NCI-H524 (cell line): ENCODE results near the gene MT1B.
A peak's percentile ranks its signal among the peaks of the same experiment; 100 is the strongest.

Experiments used
- DNase-seq, 2 experiments: peaks; one replicate each; lab custom pipeline; 2025; lab: John Stamatoyannopoulos, UW

The MT1B gene

GRCh38 chr16:56684926-56685590, 33.4 kb downstream of the MT1B start:
- DNase-seq, result no peak

- DNase-seq, result no peak
Observed at GRCh38 chr16:56686758-56687157, 35.1 kb downstream of the MT1B start.

DNA sequence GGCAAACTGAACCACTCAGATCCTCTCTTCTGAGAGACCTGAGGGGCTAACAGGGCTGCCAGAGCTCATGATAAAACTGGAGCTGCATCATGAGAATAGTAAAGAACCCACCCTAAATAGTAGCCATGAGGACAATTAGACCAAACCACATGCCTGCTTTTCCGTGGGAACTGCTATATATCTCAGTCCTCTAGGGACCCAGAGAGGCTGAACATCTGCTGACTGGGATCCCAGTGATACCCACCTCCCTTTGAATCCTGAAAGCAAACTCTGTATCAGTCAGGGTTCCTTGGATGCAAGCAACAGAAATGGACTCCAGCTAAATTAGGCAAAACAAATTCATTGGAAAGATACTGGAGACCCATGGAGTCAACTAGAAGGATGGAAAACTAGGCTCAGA, 37.1 kb downstream of the MT1B start:
- peak in 1 of 2 experiments; percentile 46 for DNase-seq

DNA sequence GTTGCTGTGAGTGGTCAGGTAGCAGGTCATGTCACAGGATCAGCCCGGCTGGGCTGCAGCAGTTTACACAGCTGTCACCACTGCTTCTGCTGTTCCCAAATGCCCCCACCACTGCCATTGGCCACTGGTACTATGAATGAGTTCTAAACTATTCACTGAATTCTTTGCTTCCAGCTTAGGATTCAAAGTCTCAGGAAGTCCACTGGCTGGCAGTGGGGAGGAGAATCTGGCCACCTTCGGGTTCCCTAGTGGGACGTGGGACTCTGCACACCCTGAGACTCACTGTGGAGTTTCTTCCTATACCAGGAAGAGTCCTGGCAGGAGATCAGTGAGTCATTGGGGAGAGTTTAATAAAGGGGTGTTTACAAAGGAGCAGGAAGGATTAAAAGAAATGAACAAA, 37.5 kb downstream of the MT1B start:
- DNase-seq, result no peak

- no peak for DNase-seq
Observed at GRCh38 chr16:56690420-56691122, 38.9 kb downstream of the MT1B start.

GRCh38 chr16:56691885-56692284, 40.2 kb downstream of the MT1B start:
- DNase-seq, result no peak

DNA sequence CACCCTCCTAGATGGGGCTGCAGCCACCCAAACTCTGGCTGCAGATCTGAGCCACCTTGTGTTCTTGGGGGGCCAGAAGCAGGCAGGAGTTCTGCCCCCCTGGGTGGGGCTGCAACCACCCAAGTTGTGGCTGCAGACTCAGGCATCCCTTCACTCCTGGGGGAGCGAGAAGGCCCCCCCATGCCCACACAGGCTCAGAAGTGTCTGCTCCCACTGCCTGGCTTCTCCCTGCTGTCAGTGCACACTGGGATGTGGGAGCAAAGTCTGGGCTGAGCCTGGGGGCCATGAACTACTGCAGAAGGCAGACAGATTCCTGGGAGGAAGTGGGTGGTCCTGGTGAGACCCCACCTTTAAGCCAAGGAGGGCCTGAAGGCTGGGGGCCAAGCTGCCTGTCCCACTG, 43.6 kb downstream of the MT1B start:
- no peak for DNase-seq

DNA sequence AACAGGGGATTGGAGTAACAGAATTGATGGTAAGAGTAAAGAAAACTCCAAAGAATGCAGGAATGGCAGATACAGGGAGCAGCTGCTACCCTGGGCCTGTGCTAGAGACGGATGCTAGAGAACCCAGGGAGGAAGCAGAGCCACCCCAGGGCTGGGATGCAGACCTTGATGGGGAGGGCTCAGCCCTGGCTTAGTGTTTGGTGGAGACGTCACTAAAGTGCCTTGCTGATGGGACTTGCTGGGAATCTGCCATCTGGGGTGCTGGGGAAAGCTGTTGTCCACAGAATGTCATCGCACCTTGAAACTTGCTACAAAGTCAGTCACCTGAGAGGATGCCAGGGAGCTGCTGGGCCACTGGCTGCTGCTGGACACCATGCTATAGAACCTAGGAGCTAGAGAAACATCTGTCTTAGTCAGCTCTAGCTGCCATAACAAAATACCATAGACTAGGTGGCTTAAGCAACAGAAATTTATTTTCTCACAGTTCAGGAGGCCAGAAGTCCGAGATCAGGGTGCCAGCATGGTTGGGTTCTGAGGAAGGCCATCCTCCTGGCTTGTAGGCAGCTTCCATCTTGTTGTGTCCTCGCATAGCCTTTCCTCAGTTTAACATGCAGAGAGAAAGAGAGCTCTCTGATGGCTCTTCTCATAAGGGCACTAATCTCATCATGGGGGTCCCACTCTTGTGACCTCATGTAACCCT, 45.9 kb downstream of the MT1B start:
- DNase-seq, result no peak

- DNase-seq, result no peak
Observed at GRCh38 chr16:56700195-56700594, 48.5 kb downstream of the MT1B start.

DNA sequence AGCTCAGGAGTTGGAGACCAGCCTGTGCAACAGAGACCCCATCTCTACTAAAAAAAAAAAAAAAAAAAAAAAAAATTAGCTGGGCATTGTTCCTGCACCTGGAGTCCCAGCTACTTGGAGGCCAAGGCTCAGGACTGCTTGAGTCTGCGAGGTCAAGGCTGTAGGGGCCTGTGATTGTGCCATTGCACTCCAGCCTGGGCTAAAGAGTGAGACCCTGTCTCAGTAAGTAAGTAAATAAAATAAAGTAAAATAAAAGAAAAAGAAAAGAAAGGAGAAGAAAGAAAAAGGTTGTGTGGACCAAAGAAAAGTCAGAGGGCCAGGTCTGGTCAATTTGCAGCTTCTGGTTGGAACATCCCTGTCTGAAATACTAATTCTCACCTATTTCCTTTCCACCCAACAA, 48.9 kb downstream of the MT1B start:
- DNase-seq, result no peak

DNA sequence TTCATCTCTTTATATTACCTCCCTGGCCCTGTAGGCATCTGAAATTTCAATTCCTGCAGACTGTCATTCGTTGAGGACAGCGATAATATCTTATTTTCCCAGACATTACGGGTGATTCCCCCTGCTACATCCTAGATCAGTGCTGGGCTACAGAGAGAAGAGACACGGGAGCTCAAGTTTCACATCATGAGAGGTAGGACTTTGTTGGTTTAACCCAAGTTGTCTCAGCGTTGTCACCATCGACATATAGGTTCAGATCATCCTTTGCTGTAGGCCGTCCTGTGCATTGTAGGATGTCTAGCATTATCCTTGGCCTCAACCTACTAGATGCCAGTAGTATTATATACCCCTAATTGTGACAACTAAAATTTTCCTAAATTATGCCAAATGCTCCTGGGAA, 49.8 kb downstream of the MT1B start:
- no peak for DNase-seq
